GM19467 (cell line): ENCODE data around the gene TFDP3.

Experiments
- ATAC-seq: cut with Tn5 transposase; IDR thresholded peaks from one replicate; pipeline ENCODE4 v1.9.1; 2021; ENCODE audit warnings: mild to moderate bottlenecking, moderate library complexity; ENCODE audit not compliant: unreplicated experiment

Gene TFDP3

GRCh38 chrX:133188631-133189030 is 29.5 kb downstream of the TFDP3 start:
- no peak for ATAC-seq

GRCh38 chrX:133185938-133186337 is 32.2 kb downstream of the TFDP3 start:
- no peak for ATAC-seq

GRCh38 chrX:133185119-133185518 is 33.0 kb downstream of the TFDP3 start:
- no peak for ATAC-seq

GRCh38 chrX:133183806-133184205 is 34.3 kb downstream of the TFDP3 start:
- no peak for ATAC-seq

GRCh38 chrX:133179500-133179899 is 38.7 kb downstream of the TFDP3 start:
- ATAC-seq: no peak

GRCh38 chrX:133177202-133177601 is 41.0 kb downstream of the TFDP3 start:
- ATAC-seq: no peak

GRCh38 chrX:133175605-133176004 is 42.5 kb downstream of the TFDP3 start:
- no peak for ATAC-seq

- ATAC-seq: no peak
Measured at GRCh38 chrX:133175162-133175561, 43.0 kb downstream of the TFDP3 start.

GRCh38 chrX:133171962-133172708 is 46.0 kb downstream of the TFDP3 start:
- no peak for ATAC-seq
